Measurements from ENCODE around the gene EIF4G3.

DNA sequence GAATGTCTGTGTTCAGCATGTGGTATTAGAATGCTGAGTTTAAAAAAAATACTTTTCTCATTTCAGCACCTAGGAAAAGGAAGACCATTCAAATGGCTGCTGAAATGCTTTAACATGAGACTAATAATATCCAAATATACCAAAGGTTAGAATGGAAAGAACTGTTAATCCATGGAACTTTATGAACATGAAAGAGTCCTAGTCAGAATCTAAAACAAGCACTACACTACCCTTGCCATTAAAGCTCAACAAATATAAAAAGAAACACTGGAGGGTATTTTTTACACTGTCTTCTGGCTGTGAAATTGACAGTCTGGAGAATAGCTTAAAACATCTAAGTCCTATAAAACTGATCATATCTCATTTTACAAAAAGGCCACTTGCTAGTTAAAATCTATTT is 276.6 kb downstream of the EIF4G3 start:
- TF ChIP-seq, protein P1, sequence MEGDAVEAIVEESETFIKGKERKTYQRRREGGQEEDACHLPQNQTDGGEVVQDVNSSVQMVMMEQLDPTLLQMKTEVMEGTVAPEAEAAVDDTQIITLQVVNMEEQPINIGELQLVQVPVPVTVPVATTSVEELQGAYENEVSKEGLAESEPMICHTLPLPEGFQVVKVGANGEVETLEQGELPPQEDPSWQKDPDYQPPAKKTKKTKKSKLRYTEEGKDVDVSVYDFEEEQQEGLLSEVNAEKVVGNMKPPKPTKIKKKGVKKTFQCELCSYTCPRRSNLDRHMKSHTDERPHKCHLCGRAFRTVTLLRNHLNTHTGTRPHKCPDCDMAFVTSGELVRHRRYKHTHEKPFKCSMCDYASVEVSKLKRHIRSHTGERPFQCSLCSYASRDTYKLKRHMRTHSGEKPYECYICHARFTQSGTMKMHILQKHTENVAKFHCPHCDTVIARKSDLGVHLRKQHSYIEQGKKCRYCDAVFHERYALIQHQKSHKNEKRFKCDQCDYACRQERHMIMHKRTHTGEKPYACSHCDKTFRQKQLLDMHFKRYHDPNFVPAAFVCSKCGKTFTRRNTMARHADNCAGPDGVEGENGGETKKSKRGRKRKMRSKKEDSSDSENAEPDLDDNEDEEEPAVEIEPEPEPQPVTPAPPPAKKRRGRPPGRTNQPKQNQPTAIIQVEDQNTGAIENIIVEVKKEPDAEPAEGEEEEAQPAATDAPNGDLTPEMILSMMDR (IDR thresholded peaks at IDR 0.05), result no peak
- TF ChIP-seq EP300 (IDR thresholded peaks at IDR 0.05; ENCODE audit: low read depth) (no peak), POLR2A (IDR thresholded peaks at IDR 0.05) (no peak), POLR2AphosphoS5 (IDR thresholded peaks at IDR 0.05) (no peak)

All from transverse colon (tissue), 4 donors.